Endothelial cell of umbilical vein (primary cell): ENCODE data around the gene HAUS5. TPM values are rescaled to one million over a fixed set of nuclear protein-coding genes. Genes with fewer than 3 reads are reported as not detected.

Experiments
- BruUV-seq: library from RNA; stranded (reverse); fragments of 400-500 nt; replicated peaks from 2 replicates; lab custom pipeline; 2021; lab: Mats Ljungman, UMichigan
- CTCF ChIA-PET: fragments of 300-600, 350-600 bp; sonication (Branson Sonifier 250); formaldehyde crosslinking; loops from one replicate; lab custom pipeline; 2021; ENCODE audit warnings: antibody characterized with exemption, inconsistent platforms; lab: Charles Lee
- POLR2A ChIA-PET: fragments of 300-600, 350-600 bp; sonication (Branson Sonifier 250); formaldehyde crosslinking; loops from one replicate; lab custom pipeline; 2021; ENCODE audit warnings: antibody characterized with exemption, inconsistent platforms; lab: Charles Lee
- DNase-seq: peaks from one replicate; pipeline ENCODE4 v3.0.0-alpha.2; 2011; ENCODE audit warnings: low read depth, low spot score
- FAIRE-seq: peaks from 2 replicates; lab custom pipeline; 2011; peaks lifted over from hg19 to GRCh38; lab: Jason Lieb, UNC
- H2AFZ ChIP-seq: 2 replicates; pipeline ENCODE4 v1.6.0; 2012; ENCODE audit warnings: low read depth, low read length, control low read depth, inconsistent platforms
- H3K27ac ChIP-seq: 2 replicates; pipeline ENCODE4 v1.5.1; 2011; ENCODE audit warnings: low read depth, mild to moderate bottlenecking, control low read depth, low read length, moderate library complexity; ENCODE audit not compliant: insufficient read depth
- H3K27me3 ChIP-seq, 2 experiments: 2 replicates each; pipeline versions ENCODE4 v1.6.0 to v1.6.1; 2011; ENCODE audit warnings: low read length in 2 of 2, mixed read lengths in 1 of 2; ENCODE audit not compliant: control insufficient read depth in 2 of 2, insufficient read depth in 2 of 2
- H3K36me3 ChIP-seq, 2 experiments: 2 replicates in 1 of 2; 3 replicates in 1 of 2; pipeline ENCODE4 v1.5.1; 2011; ENCODE audit warnings: low read length in 2 of 2, mild to moderate bottlenecking in 1 of 2, moderate library complexity in 1 of 2; ENCODE audit not compliant: control insufficient read depth in 2 of 2, insufficient read depth in 2 of 2; ENCODE audit errors: extremely low read depth in 1 of 2
- H3K4me1 ChIP-seq: 3 replicates; pipeline ENCODE4 v1.5.1; 2011; ENCODE audit warnings: mild to moderate bottlenecking, low read length; ENCODE audit not compliant: control insufficient read depth, insufficient read depth; ENCODE audit errors: extremely low read depth
- H3K4me2 ChIP-seq: 2 replicates; pipeline ENCODE4 v1.6.1; 2011; ENCODE audit warnings: low read length, control low read depth, mixed read lengths; ENCODE audit not compliant: insufficient read depth
- H3K4me3 ChIP-seq, 3 experiments: fragments of 200-600 bp in 1 of 3; sonication (generic), shearing (Covaris generic) in 1 of 3; replicated peaks in 1 of 3; 2 replicates each; pipeline ENCODE4 v1.5.1; 2011 to 2016; ENCODE audit warnings: control low read depth in 3 of 3, low read length in 3 of 3, mild to moderate bottlenecking in 2 of 3, inconsistent platforms in 1 of 3, low read depth in 1 of 3, moderate library complexity in 1 of 3; ENCODE audit not compliant: insufficient read depth in 1 of 3
- H3K79me2 ChIP-seq: 2 replicates; pipeline ENCODE4 v1.6.0; 2012; ENCODE audit warnings: low read length, inconsistent platforms; ENCODE audit not compliant: control insufficient read depth, insufficient read depth
- H3K9ac ChIP-seq: replicated peaks from 2 replicates; pipeline ENCODE3; 2011; ENCODE audit warnings: low read length, control low read depth; ENCODE audit not compliant: insufficient read depth; ENCODE audit errors: extremely low read depth
- H3K9me1 ChIP-seq: replicated peaks from 3 replicates; pipeline ENCODE4 v1.6.0; 2011; ENCODE audit warnings: mild to moderate bottlenecking, low read length; ENCODE audit not compliant: control insufficient read depth, insufficient read depth; ENCODE audit errors: extremely low read depth
- H3K9me3 ChIP-seq: replicated peaks from 2 replicates; pipeline ENCODE4 v1.5.1; 2012; ENCODE audit warnings: low read length, inconsistent platforms; ENCODE audit not compliant: control insufficient read depth, insufficient read depth
- H4K20me1 ChIP-seq: replicated peaks from 2 replicates; pipeline ENCODE3; 2011; ENCODE audit warnings: mild to moderate bottlenecking, low read length; ENCODE audit not compliant: control insufficient read depth, insufficient read depth; ENCODE audit errors: extremely low read depth
- EZH2 ChIP-seq: IDR thresholded peaks from 2 replicates; pipeline ENCODE4 v1.6.1; 2012; ENCODE audit warnings: borderline replicate concordance, low read depth, mild to moderate bottlenecking, moderate library complexity, low read length, inconsistent platforms; ENCODE audit not compliant: severe bottlenecking
- FOS ChIP-seq: IDR thresholded peaks from 2 replicates; pipeline ENCODE4 v1.6.1; 2011; ENCODE audit warnings: mild to moderate bottlenecking, low read length, moderate library complexity, borderline replicate concordance; ENCODE audit not compliant: insufficient read depth
- GATA2 ChIP-seq: IDR thresholded peaks from 2 replicates; pipeline ENCODE4 v1.7.0; 2011; ENCODE audit warnings: low read depth, mild to moderate bottlenecking, moderate library complexity, mixed read lengths, low read length; ENCODE audit not compliant: insufficient read length, insufficient read depth
- JUN ChIP-seq: IDR thresholded peaks from 2 replicates; pipeline ENCODE4 v1.6.1; 2011; ENCODE audit warnings: borderline replicate concordance, low read depth; ENCODE audit not compliant: insufficient read length, insufficient read depth
- MAX ChIP-seq: IDR thresholded peaks from 2 replicates; pipeline ENCODE4 v1.6.1; 2011; ENCODE audit not compliant: insufficient read depth, insufficient read length
- MYC ChIP-seq: IDR thresholded peaks from one replicate; pipeline ENCODE4 v1.6.1; 2011; ENCODE audit warnings: mild to moderate bottlenecking, low read depth, low read length
- POLR2A ChIP-seq: IDR thresholded peaks from 2 replicates; pipeline ENCODE4 v1.6.1; 2012; ENCODE audit warnings: low read depth, mild to moderate bottlenecking, control low read depth, low read length
- POLR2AphosphoS5 ChIP-seq: IDR thresholded peaks from 2 replicates; pipeline ENCODE4 v1.6.1; 2012; ENCODE audit warnings: low read depth, mild to moderate bottlenecking, control low read depth, low read length, moderate library complexity; ENCODE audit not compliant: insufficient read depth
- dilution Hi-C: fragments of 300-500 bp; cut with MboI; formaldehyde crosslinking; loops from one replicate; pipeline ENCODE4 v1.15.0; 2019; ENCODE audit warnings: low sequenced_read_pairs; ENCODE audit not compliant: extremely low pct_ligation_motif_present
- intact Hi-C: fragments of 100-400 bp; cut with micrococcal nuclease; formaldehyde crosslinking; loops from one replicate; pipeline ENCODE4 v1.10.0; 2022
- polyA plus RNA-seq, 4 experiments: library from polyadenylated mRNA; depleted of rRNA in 3 of 4; stranded (reverse) in 3 of 4; unstranded in 1 of 4; fragments of >200 nt; gene quantifications; 2 replicates each; pipeline versions ENCODE4 v1.2.1 to v1.2.3, GENCODE V29; 2011 to 2012; ENCODE audit warnings: missing spikeins in 1 of 4
- total RNA-seq: library from RNA; stranded (reverse); gene quantifications from 2 replicates; pipeline ENCODE4 v1.2.3, GENCODE V29; 2021
- TF ChIP-seq, protein P1 (sequence below), 2 donors: IDR thresholded peaks; 1 replicate in 1 of 2; 2 replicates in 1 of 2; pipeline ENCODE4 v1.5.1; 2011; ENCODE audit warnings: low read length in 2 of 2, mild to moderate bottlenecking in 2 of 2, moderate library complexity in 2 of 2, control low read depth in 1 of 2, inconsistent platforms in 1 of 2, low read depth in 1 of 2; ENCODE audit not compliant: insufficient read depth in 1 of 2; ENCODE audit errors: extremely low read depth in 1 of 2

Gene HAUS5
- total and polyA plus RNA-seq, 2 donors (not counting 3 experiments of a cell fraction or from before 2014, with no cell fraction given), result 8.9 to 19.0 TPM

GRCh38 chr19:35669974-35670373 lies 57.4 kb downstream of the HAUS5 start:
- Histone ChIP-seq H3K79me2 (no peaks in the 10 kb centered on the region), H3K27ac (no peak overlapping the region), H3K36me3 (no peaks in the 10 kb centered on the region), H3K4me2 (no peak overlapping the region), H3K27me3 (peaks cover 2 to 3% of the 10 kb centered on the region in 2 experiments), H3K9me1 (no peaks in the 10 kb centered on the region), H2AFZ (no peak overlapping the region), H3K9me3 (no peaks in the 10 kb centered on the region), H3K4me1 (no peaks in the 10 kb centered on the region), H3K4me3 (no peak overlapping the region), H4K20me1 (no peaks in the 10 kb centered on the region), H3K9ac (no peak overlapping the region)
- no peak for TF ChIP-seq POLR2A
- TF ChIP-seq FOS, result no peak
- no peak for TF ChIP-seq MYC
- TF ChIP-seq EZH2, result no peak
- no peak for TF ChIP-seq GATA2
- TF ChIP-seq MAX, result no peak
- TF ChIP-seq, protein P1, sequence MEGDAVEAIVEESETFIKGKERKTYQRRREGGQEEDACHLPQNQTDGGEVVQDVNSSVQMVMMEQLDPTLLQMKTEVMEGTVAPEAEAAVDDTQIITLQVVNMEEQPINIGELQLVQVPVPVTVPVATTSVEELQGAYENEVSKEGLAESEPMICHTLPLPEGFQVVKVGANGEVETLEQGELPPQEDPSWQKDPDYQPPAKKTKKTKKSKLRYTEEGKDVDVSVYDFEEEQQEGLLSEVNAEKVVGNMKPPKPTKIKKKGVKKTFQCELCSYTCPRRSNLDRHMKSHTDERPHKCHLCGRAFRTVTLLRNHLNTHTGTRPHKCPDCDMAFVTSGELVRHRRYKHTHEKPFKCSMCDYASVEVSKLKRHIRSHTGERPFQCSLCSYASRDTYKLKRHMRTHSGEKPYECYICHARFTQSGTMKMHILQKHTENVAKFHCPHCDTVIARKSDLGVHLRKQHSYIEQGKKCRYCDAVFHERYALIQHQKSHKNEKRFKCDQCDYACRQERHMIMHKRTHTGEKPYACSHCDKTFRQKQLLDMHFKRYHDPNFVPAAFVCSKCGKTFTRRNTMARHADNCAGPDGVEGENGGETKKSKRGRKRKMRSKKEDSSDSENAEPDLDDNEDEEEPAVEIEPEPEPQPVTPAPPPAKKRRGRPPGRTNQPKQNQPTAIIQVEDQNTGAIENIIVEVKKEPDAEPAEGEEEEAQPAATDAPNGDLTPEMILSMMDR (IDR thresholded peaks at IDR 0.05; ENCODE audit: extremely low read depth in 1 of 2, insufficient read depth in 1 of 2, low read depth in 1 of 2, low read length in 2 of 2), result no peak
- no peak for TF ChIP-seq POLR2AphosphoS5
- TF ChIP-seq JUN, result no peak
- FAIRE-seq (no peak), DNase-seq (no peak)
- intact Hi-C loops, result no loop called here
- dilution Hi-C loops, result no loop called here
- BruUV-seq, result no TSS peak
- ChIA-PET POLR2A (no interaction called here), CTCF (no interaction called here)
